Naive thymus-derived CD8-positive, alpha-beta T cell (primary cell): ENCODE measurements around the gene ZBTB39. TPM values are rescaled to one million over a fixed set of nuclear protein-coding genes. Genes with fewer than 3 reads are reported as not detected.

Source experiments
- ATAC-seq, 2 donors: fragments of 150-1000 bp; cut with Tn5 transposase in 1 of 2; sonication (Bioruptor Pico), chemical (Tn5 transposase) in 1 of 2; 1 replicate in 1 of 2; 2 replicates in 1 of 2; pipeline ENCODE4 v1.10.0; 2021; ENCODE audit warnings: mild to moderate bottlenecking in 2 of 2, moderate library complexity in 2 of 2
- POLR2A ChIA-PET: fragments of 350-600 bp; sonication (Branson Sonifier 250); formaldehyde crosslinking; loops from one replicate; lab custom pipeline; 2021; ENCODE audit warnings: antibody characterized with exemption; lab: Charles Lee
- DNase-seq, 10 donors: peaks; one replicate each; pipeline versions ENCODE4 v3.0.0 to v3.0.0-alpha.2; 2020 to 2022
- H3K27ac Mint-ChIP-seq, 10 donors: one replicate each; pipeline ENCODE4 v1.8.0; 2020 to 2022; ENCODE audit warnings: mild to moderate bottlenecking in 10 of 10, mixed read lengths in 10 of 10, moderate library complexity in 4 of 10, inconsistent platforms in 1 of 10
- H3K27me3 Mint-ChIP-seq, 5 donors: one replicate each; pipeline ENCODE4 v1.8.0; 2021 to 2022; ENCODE audit warnings: mixed read lengths in 5 of 5
- H3K36me3 Mint-ChIP-seq, 3 donors: one replicate each; pipeline ENCODE4 v1.8.0; 2020 to 2022; ENCODE audit warnings: mixed read lengths in 3 of 3, mild to moderate bottlenecking in 2 of 3, inconsistent platforms in 1 of 3
- H3K4me1 Mint-ChIP-seq, 4 donors: one replicate each; pipeline ENCODE4 v1.8.0; 2021 to 2022; ENCODE audit warnings: mixed read lengths in 4 of 4
- H3K4me3 Mint-ChIP-seq, 10 donors: one replicate each; pipeline ENCODE4 v1.8.0; 2020 to 2022; ENCODE audit warnings: mild to moderate bottlenecking in 10 of 10, mixed read lengths in 10 of 10, moderate library complexity in 6 of 10, inconsistent platforms in 1 of 10
- H3K9me3 Mint-ChIP-seq, 9 donors: one replicate each; pipeline ENCODE4 v1.8.0; 2020 to 2022; ENCODE audit warnings: mixed read lengths in 9 of 9, mild to moderate bottlenecking in 3 of 9, inconsistent platforms in 1 of 9, moderate library complexity in 1 of 9
- polyA plus RNA-seq, 3 donors: library from polyadenylated mRNA; unstranded; fragments of 300-500 nt; fragmentation: Illumina TruSeq; gene quantifications; one replicate each; pipeline ENCODE4 v1.2.3, GENCODE V29; 2021
- total RNA-seq, 8 experiments: library from RNA in 2 of 8; stranded (reverse) in 2 of 8; gene quantifications; one replicate each; pipeline ENCODE4 v1.2.3 and lab custom pipeline; 2021 to 2026

Gene ZBTB39
- total and polyA plus RNA-seq, 5 experiments from 2014 or later = 1.7 to 11.2 (median 2.8) TPM

DNA sequence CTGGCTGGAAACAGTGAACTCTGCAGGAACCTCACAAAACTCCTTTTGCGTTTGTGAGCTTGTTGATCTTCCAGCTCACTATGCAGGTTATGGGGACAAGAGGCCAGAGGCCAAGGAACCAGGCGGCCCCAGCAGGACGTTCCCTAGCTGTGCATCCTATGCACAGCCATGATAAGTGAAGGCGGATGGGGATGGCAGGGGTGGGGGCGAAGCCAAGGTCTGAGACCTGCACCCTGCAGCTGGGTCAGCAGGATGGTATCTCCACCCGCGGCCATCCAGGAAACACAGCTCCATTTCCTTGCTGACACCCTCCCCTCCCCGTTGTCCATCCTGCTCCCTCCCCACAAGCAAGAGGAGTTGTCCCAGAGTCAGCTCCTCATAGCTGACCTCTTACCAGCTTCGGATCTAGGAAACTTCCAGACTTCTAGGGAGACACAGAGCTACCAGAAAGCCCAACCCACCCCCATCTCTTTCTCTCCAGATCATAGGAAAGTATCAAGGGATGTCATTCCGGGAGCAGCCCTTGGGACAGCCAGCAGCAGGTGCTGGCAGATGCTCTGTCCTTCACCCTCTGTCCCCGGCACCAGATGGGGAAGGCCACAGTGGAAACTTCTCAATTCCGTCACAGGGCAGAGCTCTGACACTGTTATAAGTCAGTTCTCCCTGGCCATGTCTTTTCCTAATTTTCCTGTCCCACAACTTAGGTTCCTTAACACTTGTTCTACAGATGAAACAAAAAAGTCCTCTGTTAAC, 9.4 kb downstream of the ZBTB39 start:
- POLR2A ChIA-PET = no interaction called here
- H3K36me3 Mint-ChIP-seq = peaks cover 0 to 56% (median 5%) of the 10 kb centered on the region in 3 donors

DNA sequence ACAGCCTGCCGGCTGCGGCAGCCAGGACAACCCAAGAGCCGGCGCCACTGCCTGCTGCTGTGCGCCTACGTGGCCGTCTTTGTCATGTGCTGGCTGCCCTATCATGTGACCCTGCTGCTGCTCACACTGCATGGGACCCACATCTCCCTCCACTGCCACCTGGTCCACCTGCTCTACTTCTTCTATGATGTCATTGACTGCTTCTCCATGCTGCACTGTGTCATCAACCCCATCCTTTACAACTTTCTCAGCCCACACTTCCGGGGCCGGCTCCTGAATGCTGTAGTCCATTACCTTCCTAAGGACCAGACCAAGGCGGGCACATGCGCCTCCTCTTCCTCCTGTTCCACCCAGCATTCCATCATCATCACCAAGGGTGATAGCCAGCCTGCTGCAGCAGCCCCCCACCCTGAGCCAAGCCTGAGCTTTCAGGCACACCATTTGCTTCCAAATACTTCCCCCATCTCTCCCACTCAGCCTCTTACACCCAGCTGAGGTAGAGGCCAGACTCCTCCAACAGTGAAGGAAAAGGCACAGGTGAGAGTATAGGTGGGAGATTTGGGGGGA, 10.3 kb downstream of the ZBTB39 start:
- Mint-ChIP-seq H3K9me3 (no peaks in the 10 kb centered on the region), H3K4me1 (peaks cover 25 to 41% (median 34%) of the 10 kb centered on the region in 4 donors), H3K27me3 (no peaks in the 10 kb centered on the region), H3K36me3 (peaks cover 0 to 49% (median 5%) of the 10 kb centered on the region in 3 donors), H3K27ac (peak overlapping the region in 2 of 10 donors; percentile 71 to 83), H3K4me3 (no peak overlapping the region)
- POLR2A ChIA-PET = no interaction called here
- DNase-seq (no peak), ATAC-seq (no peak)

More for the DNA sequence above, 9.4 kb downstream of the ZBTB39 start:
- DNase-seq = no peak
- peaks cover 25 to 42% (median 35%) of the 10 kb centered on the region in 4 donors for H3K4me1 Mint-ChIP-seq
- no peaks in the 10 kb centered on the region for H3K9me3 Mint-ChIP-seq
- no peak for ATAC-seq
- H3K27ac Mint-ChIP-seq = peak overlapping the region in 1 of 10 donors; percentile 38
- H3K4me3 Mint-ChIP-seq = no peak overlapping the region
- no peaks in the 10 kb centered on the region for H3K27me3 Mint-ChIP-seq

DNA sequence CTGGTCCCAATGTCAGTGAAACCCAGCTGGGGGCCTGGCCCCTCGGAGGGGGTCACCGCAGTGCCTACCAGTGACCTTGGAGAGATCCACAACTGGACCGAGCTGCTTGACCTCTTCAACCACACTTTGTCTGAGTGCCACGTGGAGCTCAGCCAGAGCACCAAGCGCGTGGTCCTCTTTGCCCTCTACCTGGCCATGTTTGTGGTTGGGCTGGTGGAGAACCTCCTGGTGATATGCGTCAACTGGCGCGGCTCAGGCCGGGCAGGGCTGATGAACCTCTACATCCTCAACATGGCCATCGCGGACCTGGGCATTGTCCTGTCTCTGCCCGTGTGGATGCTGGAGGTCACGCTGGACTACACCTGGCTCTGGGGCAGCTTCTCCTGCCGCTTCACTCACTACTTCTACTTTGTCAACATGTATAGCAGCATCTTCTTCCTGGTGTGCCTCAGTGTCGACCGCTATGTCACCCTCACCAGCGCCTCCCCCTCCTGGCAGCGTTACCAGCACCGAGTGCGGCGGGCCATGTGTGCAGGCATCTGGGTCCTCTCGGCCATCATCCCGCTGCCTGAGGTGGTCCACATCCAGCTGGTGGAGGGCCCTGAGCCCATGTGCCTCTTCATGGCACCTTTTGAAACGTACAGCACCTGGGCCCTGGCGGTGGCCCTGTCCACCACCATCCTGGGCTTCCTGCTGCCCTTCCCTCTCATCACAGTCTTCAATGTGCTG, 11.0 kb downstream of the ZBTB39 start:
- peak overlapping the region in 2 of 10 donors; percentile 71 to 83 for H3K27ac Mint-ChIP-seq
- H3K27me3 Mint-ChIP-seq = no peaks in the 10 kb centered on the region
- ATAC-seq (no peak), DNase-seq (peak in 1 of 10 donors; percentile 14)
- POLR2A ChIA-PET = interaction anchor here (0.9 kb wide), 1 partner anchor 10 kb away, joined by 3 read pairs; no protein-coding TSS in a partner anchor
- H3K9me3 Mint-ChIP-seq = no peaks in the 10 kb centered on the region
- H3K4me1 Mint-ChIP-seq = peaks cover 25 to 37% (median 30%) of the 10 kb centered on the region in 4 donors
- H3K4me3 Mint-ChIP-seq = no peak overlapping the region
- peaks cover 0 to 42% (median 5%) of the 10 kb centered on the region in 3 donors for H3K36me3 Mint-ChIP-seq

GRCh38 chr12:56994231-56994746, 12.1 kb downstream of the ZBTB39 start:
- POLR2A ChIA-PET = interaction anchor here (0.7 kb wide), 1 partner anchor 34 kb away, joined by 3 read pairs; no protein-coding TSS in a partner anchor
- ATAC-seq = no peak
- Mint-ChIP-seq H3K27me3 (no peaks in the 10 kb centered on the region), H3K9me3 (no peaks in the 10 kb centered on the region), H3K4me1 (peaks cover 17 to 29% (median 25%) of the 10 kb centered on the region in 4 donors), H3K27ac (no peak overlapping the region), H3K4me3 (no peak overlapping the region), H3K36me3 (peaks cover 0 to 31% (median 5%) of the 10 kb centered on the region in 3 donors)
- DNase-seq = peak in 1 of 10 donors; percentile 7

GRCh38 chr12:56993346-56993745, 13.0 kb downstream of the ZBTB39 start:
- DNase-seq (peak in 1 of 10 donors; percentile 2), ATAC-seq (no peak)
- no peak overlapping the region for H3K4me3 Mint-ChIP-seq
- no peaks in the 10 kb centered on the region for H3K27me3 Mint-ChIP-seq
- POLR2A ChIA-PET = no interaction called here
- peak overlapping the region in 1 of 10 donors; percentile 23 for H3K27ac Mint-ChIP-seq
- peaks cover 11 to 21% (median 17%) of the 10 kb centered on the region in 4 donors for H3K4me1 Mint-ChIP-seq
- H3K36me3 Mint-ChIP-seq = peaks cover 0 to 22% (median 5%) of the 10 kb centered on the region in 3 donors
- no peaks in the 10 kb centered on the region for H3K9me3 Mint-ChIP-seq

- H3K27me3 Mint-ChIP-seq = no peaks in the 10 kb centered on the region
- POLR2A ChIA-PET = interaction anchor here (0.6 kb wide), 1 partner anchor 303 kb away, joined by 3 read pairs; no protein-coding TSS in a partner anchor
- DNase-seq (peak in 1 of 10 donors; percentile 0), ATAC-seq (no peak)
- no peak overlapping the region for H3K4me3 Mint-ChIP-seq
- H3K27ac Mint-ChIP-seq = peak overlapping the region in 2 of 10 donors; percentile 47 to 72
- H3K9me3 Mint-ChIP-seq = no peaks in the 10 kb centered on the region
- H3K36me3 Mint-ChIP-seq = peaks cover 0 to 8% (median 2%) of the 10 kb centered on the region in 3 donors
- peaks cover 16 to 18% (median 17%) of the 10 kb centered on the region in 4 donors for H3K4me1 Mint-ChIP-seq
Observed at GRCh38 chr12:56991319-56992246, 14.8 kb downstream of the ZBTB39 start.

GRCh38 chr12:56990648-56991318, 15.6 kb downstream of the ZBTB39 start:
- POLR2A ChIA-PET = interaction anchor here (0.6 kb wide), 1 partner anchor 1237 kb away, joined by 3 read pairs; no protein-coding TSS in a partner anchor
- H3K27ac Mint-ChIP-seq = peak overlapping the region in 1 of 10 donors; percentile 22
- H3K27me3 Mint-ChIP-seq = no peaks in the 10 kb centered on the region
- ATAC-seq = no peak
- peaks cover 0 to under 1% (median under 1%) of the 10 kb centered on the region in 3 donors for H3K36me3 Mint-ChIP-seq
- peaks cover 12 to 16% (median 15%) of the 10 kb centered on the region in 4 donors for H3K4me1 Mint-ChIP-seq
- no peak overlapping the region for H3K4me3 Mint-ChIP-seq
- peak in 1 of 10 donors; percentile 5 for DNase-seq
- no peaks in the 10 kb centered on the region for H3K9me3 Mint-ChIP-seq

GRCh38 chr12:56989861-56990610, 16.3 kb downstream of the ZBTB39 start:
- no peak overlapping the region for H3K4me3 Mint-ChIP-seq
- no peaks in the 10 kb centered on the region for H3K27me3 Mint-ChIP-seq
- ATAC-seq (no peak), DNase-seq (no peak)
- no peaks in the 10 kb centered on the region for H3K9me3 Mint-ChIP-seq
- peaks cover 11 to 16% (median 15%) of the 10 kb centered on the region in 4 donors for H3K4me1 Mint-ChIP-seq
- H3K36me3 Mint-ChIP-seq = no peaks in the 10 kb centered on the region
- POLR2A ChIA-PET = interaction anchor here (0.6 kb wide), 1 partner anchor 1236 kb away, joined by 3 read pairs; no protein-coding TSS in a partner anchor
- H3K27ac Mint-ChIP-seq = peak overlapping the region in 1 of 10 donors; percentile 33

- POLR2A ChIA-PET = interaction anchor here (1.6 kb wide), 1 partner anchor 236 kb away, joined by 3 read pairs; the partner anchor contains the start of gene PRIM1
- ATAC-seq (no peak), DNase-seq (peak in 1 of 10 donors; percentile 11)
- no peak overlapping the region for H3K27ac Mint-ChIP-seq
- H3K27me3 Mint-ChIP-seq = peaks cover 0 to 1% (median 0%) of the 10 kb centered on the region in 5 donors
- peaks cover 8 to 16% (median 15%) of the 10 kb centered on the region in 4 donors for H3K4me1 Mint-ChIP-seq
- H3K36me3 Mint-ChIP-seq = no peaks in the 10 kb centered on the region
- no peaks in the 10 kb centered on the region for H3K9me3 Mint-ChIP-seq
- no peak overlapping the region for H3K4me3 Mint-ChIP-seq
Observed at GRCh38 chr12:56988207-56988739, 18.1 kb downstream of the ZBTB39 start.

- DNase-seq = peak; percentile 49 to 83 (median 70)
- Mint-ChIP-seq H3K27me3 (peaks cover 0 to 1% (median 0%) of the 10 kb centered on the region in 5 donors), H3K27ac (peak overlapping the region in 2 of 10 donors; percentile 34 to 76), H3K4me3 (peak overlapping the region in 6 of 10 donors; percentile 41 to 73 (median 48)), H3K9me3 (no peaks in the 10 kb centered on the region), H3K4me1 (peaks cover 8 to 16% (median 15%) of the 10 kb centered on the region in 4 donors), H3K36me3 (no peaks in the 10 kb centered on the region)
- POLR2A ChIA-PET = interaction anchor here (1.6 kb wide), 1 partner anchor 235 kb away, joined by 3 read pairs; the partner anchor contains the start of gene PRIM1
- peak; percentile 68 to 89 for ATAC-seq
Observed at GRCh38 chr12:56987551-56988053, 18.7 kb downstream of the ZBTB39 start.
